ENCODE measurements around the gene TBX20. TPM values are rescaled to one million over a fixed set of nuclear protein-coding genes. Genes with fewer than 3 reads are reported as not detected.
"Not testable (repeated sequence)": the region's sequence is repeated elsewhere in the genome, so short reads cannot be mapped to it uniquely, and the experiment has no call there.

TBX20 gene
- total RNA-seq, 4 donors from 2014 or later, result not detected

- ATAC-seq (ENCODE audit: low FRiP score) (no peak), DNase-seq (ENCODE audit: low spot score) (no peak)
- no peak for TF ChIP-seq CTCF (IDR thresholded peaks at IDR 0.05)
These were observed 3.4 kb downstream of the TBX20 start for GRCh38 chr7:35250452-35250851.

GRCh38 chr7:35249537-35249907 lies 4.4 kb downstream of the TBX20 start:
- DNase-seq (ENCODE audit: low spot score) (no peak), ATAC-seq (ENCODE audit: low FRiP score) (no peak)
- no peak for TF ChIP-seq CTCF (IDR thresholded peaks at IDR 0.05)

GRCh38 chr7:35248576-35249536 lies 5.0 kb downstream of the TBX20 start:
- no peak for TF ChIP-seq CTCF (IDR thresholded peaks at IDR 0.05)
- ATAC-seq (ENCODE audit: low FRiP score), result no peak

GRCh38 chr7:35246819-35247218 lies 7.1 kb downstream of the TBX20 start:
- DNase-seq (ENCODE audit: low spot score), result no peak
- TF ChIP-seq CTCF (IDR thresholded peaks at IDR 0.05), result no peak
- no peak for ATAC-seq (ENCODE audit: low FRiP score)

More at GRCh38 chr7:35248576-35249536, 5.0 kb downstream of the TBX20 start:
- DNase-seq (ENCODE audit: low spot score), result no peak

GRCh38 chr7:35241884-35242283 lies 12.0 kb downstream of the TBX20 start:
- no peak for ATAC-seq (ENCODE audit: low FRiP score)
- no peak for TF ChIP-seq CTCF (IDR thresholded peaks at IDR 0.05)
- DNase-seq (ENCODE audit: low spot score), result no peak

GRCh38 chr7:35241436-35241835 lies 12.5 kb downstream of the TBX20 start:
- no peak for TF ChIP-seq CTCF (IDR thresholded peaks at IDR 0.05)
- ATAC-seq (ENCODE audit: low FRiP score) (no peak), DNase-seq (ENCODE audit: low spot score) (no peak)

- not testable (repeated sequence) for DNase-seq (ENCODE audit: low spot score); ATAC-seq (ENCODE audit: low FRiP score)
These were observed 12.9 kb downstream of the TBX20 start for GRCh38 chr7:35241008-35241407.

GRCh38 chr7:35238456-35238855 lies 15.4 kb downstream of the TBX20 start:
- not testable (repeated sequence) for ATAC-seq (ENCODE audit: low FRiP score); DNase-seq (ENCODE audit: low spot score)

Measured in omental fat pad (tissue), 4 donors.